HG02678 (cell line): ENCODE results near the gene FSIP1.

Experiments used
- ATAC-seq: cut with Tn5 transposase; IDR thresholded peaks from one replicate; pipeline ENCODE4 v1.9.1; 2021; ENCODE audit warnings: mild to moderate bottlenecking, moderate library complexity; ENCODE audit not compliant: unreplicated experiment

FSIP1 gene

DNA sequence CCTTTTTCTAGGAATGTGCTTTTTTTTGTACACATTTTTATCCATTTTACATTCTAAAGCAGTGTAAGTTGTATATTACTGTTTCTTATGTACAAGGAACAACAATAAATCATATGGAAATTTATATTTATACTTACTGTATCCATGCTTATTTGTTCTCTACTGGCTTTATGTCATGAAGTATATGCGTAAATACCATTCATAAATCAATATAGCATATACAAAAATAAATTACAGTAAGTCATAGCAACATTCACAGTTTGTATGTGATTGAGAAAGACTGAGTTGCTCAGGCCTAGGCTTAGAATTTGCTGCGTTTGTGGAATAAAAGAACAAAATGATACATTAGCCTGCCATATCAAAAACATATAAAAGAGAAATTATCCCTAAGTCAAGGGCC, 185.3 kb downstream of the FSIP1 start:
- ATAC-seq, result no peak

GRCh38 chr15:39596358-39597051, 186.1 kb downstream of the FSIP1 start:
- no peak for ATAC-seq

- no peak for ATAC-seq
Observed at GRCh38 chr15:39595338-39596221, 187.1 kb downstream of the FSIP1 start.

DNA sequence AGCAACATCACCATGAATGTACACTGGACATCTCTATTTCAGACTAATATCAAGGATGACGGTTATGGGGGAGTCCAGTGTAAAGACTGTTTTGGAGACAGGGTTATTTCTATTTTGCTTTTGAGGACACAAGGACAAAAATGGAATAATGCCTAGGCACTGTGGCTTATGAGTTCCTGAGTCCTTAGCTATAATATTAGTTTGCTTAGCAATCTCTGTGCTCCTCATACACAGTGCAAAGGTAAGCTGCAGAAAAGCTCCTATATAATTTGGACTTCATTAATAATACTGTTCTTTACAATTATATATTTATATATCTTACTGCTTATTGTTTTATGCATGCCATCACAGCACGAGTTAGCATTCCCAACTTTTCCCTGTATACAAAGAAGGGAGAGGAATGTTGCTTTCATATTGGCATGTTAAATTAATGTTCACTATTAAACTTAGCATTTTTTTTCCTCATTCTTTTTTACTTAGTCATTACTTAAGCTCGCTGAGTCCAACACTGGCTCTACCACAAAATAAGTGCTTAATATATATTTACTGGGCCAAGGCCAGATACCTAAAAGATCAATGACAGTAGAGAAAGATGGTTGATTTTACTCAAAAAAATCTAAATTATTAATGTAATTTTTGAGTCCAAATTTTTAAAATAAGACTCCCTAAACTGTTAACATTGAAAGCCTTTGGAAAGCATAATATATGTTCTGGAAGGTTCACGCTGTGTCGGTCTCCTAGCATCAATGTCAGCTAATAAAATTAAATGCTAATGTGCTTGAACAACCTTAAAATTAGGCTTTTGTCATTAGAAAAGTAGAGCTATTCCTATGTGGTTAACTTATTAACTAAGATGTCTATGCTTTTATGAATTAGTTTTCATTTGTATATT, 187.9 kb downstream of the FSIP1 start:
- no peak for ATAC-seq

- no peak for ATAC-seq
Observed at GRCh38 chr15:39593656-39594445, 188.8 kb downstream of the FSIP1 start.

DNA sequence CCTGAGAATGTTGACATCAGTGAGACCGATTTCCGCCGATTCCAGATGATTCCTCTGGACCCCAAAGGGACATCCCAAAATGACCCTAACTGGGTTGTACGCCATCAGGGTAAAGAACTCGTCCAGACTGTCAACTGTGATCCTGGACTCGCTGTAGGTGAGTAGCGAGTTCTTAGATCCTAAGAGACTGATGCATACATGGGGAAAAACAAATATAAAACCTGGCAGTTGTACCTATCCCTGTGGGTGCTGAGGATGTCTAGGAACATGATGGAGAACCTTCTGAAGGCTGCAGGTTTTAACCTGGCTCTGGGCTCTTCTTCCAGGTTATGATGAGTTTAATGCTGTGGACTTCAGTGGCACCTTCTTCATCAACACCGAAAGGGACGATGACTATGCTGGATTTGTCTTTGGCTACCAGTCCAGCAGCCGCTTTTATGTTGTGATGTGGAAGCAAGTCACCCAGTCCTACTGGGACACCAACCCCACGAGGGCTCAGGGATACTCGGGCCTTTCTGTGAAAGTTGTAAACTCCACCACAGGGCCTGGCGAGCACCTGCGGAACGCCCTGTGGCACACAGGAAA, 189.5 kb downstream of the FSIP1 start:
- no peak for ATAC-seq

DNA sequence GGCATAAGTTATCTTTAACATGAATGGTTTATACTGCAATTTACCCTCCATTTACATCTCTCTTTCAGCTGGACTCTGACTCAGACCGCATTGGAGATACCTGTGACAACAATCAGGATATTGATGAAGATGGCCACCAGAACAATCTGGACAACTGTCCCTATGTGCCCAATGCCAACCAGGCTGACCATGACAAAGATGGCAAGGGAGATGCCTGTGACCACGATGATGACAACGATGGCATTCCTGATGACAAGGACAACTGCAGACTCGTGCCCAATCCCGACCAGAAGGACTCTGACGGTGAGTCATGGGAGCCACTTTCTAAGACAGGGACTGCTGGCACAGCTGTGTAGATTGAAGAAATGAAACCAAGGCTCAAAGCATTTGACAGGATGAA, 190.1 kb downstream of the FSIP1 start:
- ATAC-seq, result no peak

DNA sequence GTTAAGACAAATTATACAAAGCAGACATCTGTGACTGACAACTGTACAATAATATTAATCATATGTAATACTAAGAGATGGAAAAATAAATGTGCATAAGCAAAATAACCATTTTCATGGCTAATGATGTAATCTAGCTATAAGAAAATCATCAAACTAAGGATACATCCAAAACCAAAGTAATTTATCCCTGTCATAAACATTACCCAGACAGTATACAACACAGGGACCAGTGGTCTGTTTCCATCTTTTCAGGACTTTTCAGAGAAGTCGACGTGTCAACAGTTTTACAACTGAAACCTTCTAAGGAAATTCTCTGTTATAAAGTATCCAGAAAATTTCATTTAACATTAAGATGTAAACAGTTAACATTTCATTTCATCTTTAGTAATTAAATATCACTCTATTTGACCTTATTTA, 190.7 kb downstream of the FSIP1 start:
- ATAC-seq, result no peak

DNA sequence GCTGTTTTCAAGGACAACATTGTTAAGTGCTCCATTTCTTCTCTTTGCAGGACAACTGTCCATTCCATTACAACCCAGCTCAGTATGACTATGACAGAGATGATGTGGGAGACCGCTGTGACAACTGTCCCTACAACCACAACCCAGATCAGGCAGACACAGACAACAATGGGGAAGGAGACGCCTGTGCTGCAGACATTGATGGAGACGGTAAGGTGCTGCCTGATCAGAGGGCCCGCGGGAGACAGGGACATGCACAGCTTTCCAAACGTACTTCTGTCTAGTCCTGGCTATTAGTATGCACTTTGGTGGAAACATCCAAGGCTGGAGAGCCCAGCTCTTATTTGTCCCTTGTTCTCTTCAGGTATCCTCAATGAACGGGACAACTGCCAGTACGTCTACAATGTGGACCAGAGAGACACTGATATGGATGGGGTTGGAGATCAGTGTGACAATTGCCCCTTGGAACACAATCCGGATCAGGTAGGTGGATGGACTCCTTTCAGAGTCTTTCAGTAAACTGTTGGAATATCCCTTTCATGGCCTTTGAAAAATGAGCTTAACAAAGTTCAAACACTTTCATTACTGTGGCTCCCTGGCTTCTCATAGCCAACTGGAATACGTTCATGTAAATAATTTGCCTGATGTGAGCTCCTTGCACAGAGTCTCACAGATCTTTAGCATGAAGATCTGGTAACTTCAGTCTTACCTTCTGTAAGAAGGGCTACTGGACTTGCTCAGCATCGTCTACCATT, 191.3 kb downstream of the FSIP1 start:
- no peak for ATAC-seq

GRCh38 chr15:39589815-39590644, 192.6 kb downstream of the FSIP1 start:
- no peak for ATAC-seq

GRCh38 chr15:39589193-39589814, 193.3 kb downstream of the FSIP1 start:
- no peak for ATAC-seq

DNA sequence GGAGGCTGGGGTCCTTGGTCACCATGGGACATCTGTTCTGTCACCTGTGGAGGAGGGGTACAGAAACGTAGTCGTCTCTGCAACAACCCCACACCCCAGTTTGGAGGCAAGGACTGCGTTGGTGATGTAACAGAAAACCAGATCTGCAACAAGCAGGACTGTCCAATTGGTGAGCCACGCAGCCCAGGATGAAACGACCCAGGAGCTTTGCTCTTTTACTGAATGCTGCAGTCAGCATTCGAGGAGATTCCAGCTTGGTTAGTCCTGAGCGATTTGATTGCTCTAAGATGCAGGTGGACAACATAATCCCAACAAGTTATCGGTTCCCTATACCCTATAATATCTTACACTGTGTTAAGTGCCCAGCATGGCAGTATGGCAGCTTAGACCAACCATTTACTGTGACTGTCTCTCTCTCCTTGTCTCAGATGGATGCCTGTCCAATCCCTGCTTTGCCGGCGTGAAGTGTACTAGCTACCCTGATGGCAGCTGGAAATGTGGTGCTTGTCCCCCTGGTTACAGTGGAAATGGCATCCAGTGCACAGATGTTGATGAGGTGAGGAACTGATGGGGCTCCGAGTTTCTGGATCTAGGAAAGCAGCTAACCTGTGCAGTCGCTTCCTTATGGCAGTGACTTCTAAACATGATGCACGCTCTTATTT, 194.0 kb downstream of the FSIP1 start:
- no peak for ATAC-seq

DNA sequence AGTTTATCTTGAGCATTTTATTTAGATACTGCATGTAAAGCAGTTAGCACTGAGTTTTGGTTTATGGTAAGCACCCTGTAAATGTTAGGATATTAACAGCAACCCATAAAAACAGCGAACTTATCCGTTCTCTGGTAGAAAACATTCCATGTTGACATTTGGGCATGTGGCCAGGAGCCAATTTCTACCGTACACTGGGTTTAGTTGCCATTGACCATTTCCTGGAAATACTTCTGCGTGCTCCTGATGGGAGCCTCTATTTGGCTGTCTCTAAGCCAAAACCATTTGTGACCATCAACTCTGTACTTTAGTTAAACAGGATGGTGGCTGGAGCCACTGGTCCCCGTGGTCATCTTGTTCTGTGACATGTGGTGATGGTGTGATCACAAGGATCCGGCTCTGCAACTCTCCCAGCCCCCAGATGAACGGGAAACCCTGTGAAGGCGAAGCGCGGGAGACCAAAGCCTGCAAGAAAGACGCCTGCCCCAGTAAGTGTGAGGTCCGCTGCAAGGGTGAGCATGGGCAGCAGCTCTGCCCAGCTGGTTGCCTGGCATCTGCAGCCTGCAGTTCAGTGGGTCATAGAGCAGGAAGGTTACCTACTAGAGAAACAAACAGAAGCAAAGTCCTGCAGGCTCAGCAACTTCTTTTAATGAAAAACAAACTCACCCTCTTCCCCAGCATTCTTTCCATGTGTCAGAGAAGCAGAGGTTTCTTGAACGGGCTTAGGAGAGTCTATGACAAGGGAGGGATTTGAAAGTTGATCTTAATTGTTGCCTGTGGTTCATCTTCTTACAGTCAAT, 194.7 kb downstream of the FSIP1 start:
- no peak for ATAC-seq

GRCh38 chr15:39587096-39587721, 195.4 kb downstream of the FSIP1 start:
- ATAC-seq, result no peak

GRCh38 chr15:39586387-39587095, 196.1 kb downstream of the FSIP1 start:
- ATAC-seq, result no peak

- ATAC-seq, result no peak
Observed at GRCh38 chr15:39585871-39586301, 196.8 kb downstream of the FSIP1 start.
